ENCODE results near the gene SGMS2. TPM values are rescaled to one million over a fixed set of nuclear protein-coding genes. Genes with fewer than 3 reads are reported as not detected.

The SGMS2 gene
- total and polyA plus RNA-seq, 12 donors = 1.0 to 52.3 (median 15.4) TPM

GRCh38 chr4:107800706-107801105 lies 24.0 kb upstream of the SGMS2 start:
- Histone ChIP-seq H3K36me3 (replicated peaks in 1 of 2) (no peaks in the 10 kb centered on the region), H3K27me3 (peaks cover 24% of the 10 kb centered on the region), H3K4me1 (replicated peaks in 1 of 2) (no peaks in the 10 kb centered on the region), H3K4me3 (no peak overlapping the region), H3K9me3 (replicated peaks in 1 of 3) (no peaks in the 10 kb centered on the region), H3K27ac (no peak overlapping the region)
- TF ChIP-seq CTCF (IDR thresholded peaks at IDR 0.05) (no peak), POLR2A (IDR thresholded peaks at IDR 0.05) (no peak)
- 53 to 69% (median 63%) methylated on average over 1 of the region's 1 CpG for WGBS, 4 donors
- intact Hi-C loops (cut with DNase I) = no loop called here
- no peak for DNase-seq

GRCh38 chr4:107801766-107802211 lies 22.9 kb upstream of the SGMS2 start:
- Histone ChIP-seq H3K27me3 (peaks cover 22% of the 10 kb centered on the region), H3K27ac (no peak overlapping the region), H3K4me3 (no peak overlapping the region), H3K36me3 (replicated peaks in 1 of 2) (no peaks in the 10 kb centered on the region), H3K4me1 (replicated peaks in 1 of 2) (no peaks in the 10 kb centered on the region), H3K9me3 (replicated peaks in 1 of 3) (no peaks in the 10 kb centered on the region)
- intact Hi-C loops (cut with DNase I) = no loop called here
- no peak for TF ChIP-seq POLR2A (IDR thresholded peaks at IDR 0.05)
- no peak for TF ChIP-seq CTCF (IDR thresholded peaks at IDR 0.05)
- DNase-seq = no peak
- WGBS, 4 donors = 40 to 70% (median 65%) methylated on average over 1 of the region's 1 CpG

GRCh38 chr4:107804956-107805355 lies 19.8 kb upstream of the SGMS2 start:
- WGBS, 4 donors = 65 to 75% (median 74%) methylated on average over 3 of the region's 3 CpGs

GRCh38 chr4:107806196-107806595 lies 18.5 kb upstream of the SGMS2 start:
- Histone ChIP-seq H3K9me3 (replicated peaks in 1 of 3) (no peaks in the 10 kb centered on the region), H3K4me3 (no peak overlapping the region), H3K36me3 (replicated peaks in 1 of 2) (no peaks in the 10 kb centered on the region), H3K27me3 (peaks cover 13% of the 10 kb centered on the region), H3K27ac (no peak overlapping the region), H3K4me1 (replicated peaks in 1 of 2) (no peaks in the 10 kb centered on the region)
- DNase-seq = no peak
- TF ChIP-seq CTCF (IDR thresholded peaks at IDR 0.05) (no peak), POLR2A (IDR thresholded peaks at IDR 0.05) (no peak)
- 46 to 67% (median 53%) methylated on average over 2 of the region's 2 CpGs for WGBS, 4 donors
- intact Hi-C loops (cut with DNase I) = no loop called here

More at GRCh38 chr4:107804956-107805355, 19.8 kb upstream of the SGMS2 start:
- peaks cover 13% of the 10 kb centered on the region for H3K27me3 ChIP-seq
- no peaks in the 10 kb centered on the region for H3K9me3 ChIP-seq (replicated peaks in 1 of 3)
- intact Hi-C loops (cut with DNase I) = no loop called here
- no peak overlapping the region for H3K27ac ChIP-seq
- H3K4me1 ChIP-seq (replicated peaks in 1 of 2) = no peaks in the 10 kb centered on the region
- TF ChIP-seq CTCF (IDR thresholded peaks at IDR 0.05) (no peak), POLR2A (IDR thresholded peaks at IDR 0.05) (no peak)
- H3K36me3 ChIP-seq (replicated peaks in 1 of 2) = no peaks in the 10 kb centered on the region
- no peak for DNase-seq
- no peak overlapping the region for H3K4me3 ChIP-seq

All from adrenal gland (tissue), 12 donors.